ENCODE results near the gene TMEM87B.
"Not testable (repeated sequence)": the region's sequence is repeated elsewhere in the genome, so short reads cannot be mapped to it uniquely, and the experiment has no call there.

The TMEM87B gene

GRCh38 chr2:112137516-112138158 is 82.6 kb downstream of the TMEM87B start:
- DNase-seq: no peak

DNA sequence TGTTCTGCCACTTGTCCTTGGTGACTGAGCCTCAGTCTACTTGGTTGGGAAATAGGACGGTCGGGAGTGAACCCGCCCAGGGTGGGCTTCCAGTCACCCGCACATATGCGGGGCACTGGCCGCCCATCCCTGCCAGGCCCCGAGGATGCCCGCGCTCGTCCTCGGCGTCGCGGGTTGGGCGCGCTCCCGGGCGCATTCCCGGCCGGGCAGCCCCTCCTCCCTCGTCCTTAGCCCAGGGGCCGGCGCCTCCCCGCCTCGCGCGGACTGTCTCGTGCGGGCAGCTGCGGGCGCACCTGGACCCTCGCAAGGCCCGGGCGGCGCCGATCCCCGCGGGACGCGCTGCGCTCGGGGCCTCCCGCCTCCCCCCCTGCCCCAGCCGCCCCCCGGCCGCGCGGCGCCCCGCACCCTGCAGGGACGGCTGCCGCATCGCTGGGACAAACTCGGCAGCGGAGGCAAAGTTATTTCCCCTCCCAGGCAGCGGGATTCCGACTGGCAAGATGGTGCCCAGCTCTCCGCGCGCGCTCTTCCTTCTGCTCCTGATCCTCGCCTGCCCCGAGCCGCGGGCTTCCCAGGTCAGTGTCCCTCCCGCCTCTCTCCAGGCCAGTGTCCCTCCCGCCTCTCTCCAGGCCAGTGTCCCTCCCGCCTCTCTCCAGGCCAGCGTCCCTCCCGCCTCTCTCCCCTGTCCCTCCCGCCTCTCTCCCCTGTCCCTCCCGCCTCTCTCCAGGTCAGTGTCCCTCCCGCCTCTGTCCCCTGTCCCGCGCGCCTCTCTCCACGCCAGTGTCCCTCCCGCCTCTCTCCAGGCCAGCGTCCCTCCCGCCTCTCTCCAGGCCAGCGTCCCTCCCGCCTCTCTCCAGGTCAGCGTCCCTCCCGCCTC is 83.3 kb downstream of the TMEM87B start, which contains the start of gene FBLN7:
TSS of gene FBLN7 (plus strand) at position 227 of the 874 bp plus-strand sequence. CDS start at position 498, 271 bp downstream.
- DNase-seq: no peak

DNA sequence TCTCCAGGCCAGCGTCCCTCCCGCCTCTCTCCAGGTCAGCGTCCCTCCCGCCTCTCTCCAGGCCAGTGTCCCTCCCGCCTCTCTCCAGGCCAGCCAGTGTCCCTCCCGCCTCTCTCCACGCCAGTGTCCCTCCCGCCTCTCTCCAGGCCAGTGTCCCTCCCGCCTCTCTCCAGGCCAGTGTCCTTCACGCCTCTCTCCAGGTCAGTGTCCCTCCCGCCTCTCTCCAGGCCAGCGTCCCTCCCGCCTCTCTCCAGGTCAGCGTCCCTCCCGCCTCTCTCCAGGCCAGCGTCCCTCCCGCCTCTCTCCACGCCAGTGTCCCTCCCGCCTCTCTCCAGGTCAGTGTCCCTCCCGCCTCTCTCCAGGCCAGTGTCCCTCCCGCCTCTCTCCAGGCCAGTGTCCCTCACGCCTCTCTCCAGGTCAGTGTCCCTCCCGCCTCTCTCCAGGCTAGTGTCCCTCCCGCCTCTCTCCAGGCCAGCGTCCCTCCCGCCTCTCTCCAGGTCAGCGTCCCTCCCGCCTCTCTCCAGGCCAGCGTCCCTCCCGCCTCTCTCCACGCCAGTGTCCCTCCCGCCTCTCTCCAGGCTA is 84.1 kb downstream of the TMEM87B start:
- DNase-seq: not testable (repeated sequence)

GRCh38 chr2:112139661-112140204 is 84.7 kb downstream of the TMEM87B start:
- DNase-seq: not testable (repeated sequence)

DNA sequence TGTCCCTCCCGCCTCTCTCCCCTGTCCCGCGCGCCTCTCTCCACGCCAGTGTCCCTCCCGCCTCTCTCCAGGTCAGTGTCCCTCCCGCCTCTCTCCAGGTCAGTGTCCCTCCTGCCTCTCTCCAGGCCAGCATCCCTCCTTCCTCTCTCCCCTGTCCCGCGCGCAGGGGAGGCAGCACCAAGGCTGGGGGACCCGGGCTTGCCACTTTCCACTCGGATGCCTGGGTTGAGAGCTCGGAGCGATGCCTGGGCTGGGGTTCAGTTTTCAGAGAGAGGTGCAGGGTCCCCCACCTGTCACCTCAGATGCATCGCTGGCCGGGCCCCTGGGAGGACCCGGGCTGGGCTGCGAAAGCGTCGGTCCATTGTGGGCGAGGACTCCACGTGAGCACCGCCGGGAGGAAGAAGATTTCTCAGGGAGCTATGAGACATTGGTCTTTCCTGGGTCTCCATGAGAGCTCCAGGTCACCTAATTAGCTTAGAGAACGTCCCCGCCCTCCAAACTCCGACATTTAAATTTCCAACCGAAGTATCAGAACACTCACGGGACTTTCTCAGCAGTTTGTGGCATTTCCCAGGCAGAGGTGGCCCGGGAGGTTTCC is 85.2 kb downstream of the TMEM87B start:
- DNase-seq: no peak

GRCh38 chr2:112140899-112141625 is 86.0 kb downstream of the TMEM87B start:
- no peak for DNase-seq

DNA sequence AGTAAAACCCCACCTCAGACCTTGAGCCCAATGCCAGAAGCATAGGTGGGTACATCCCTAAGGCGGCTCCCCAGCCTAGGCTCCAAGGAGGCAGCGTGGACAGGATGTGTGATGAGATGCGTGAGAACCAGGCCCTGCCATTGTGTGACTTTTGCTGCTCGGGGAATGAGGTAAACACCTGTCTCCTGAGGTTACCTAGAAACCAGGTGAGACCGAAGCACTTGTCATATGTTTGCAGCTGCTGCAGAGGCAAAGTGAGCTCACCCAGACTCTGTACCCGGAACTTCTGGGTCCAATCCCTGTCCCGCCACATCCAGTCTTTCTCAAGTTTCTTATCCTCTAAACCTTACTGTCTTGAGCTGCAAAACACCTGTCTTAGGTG is 86.5 kb downstream of the TMEM87B start:
- DNase-seq: no peak

DNA sequence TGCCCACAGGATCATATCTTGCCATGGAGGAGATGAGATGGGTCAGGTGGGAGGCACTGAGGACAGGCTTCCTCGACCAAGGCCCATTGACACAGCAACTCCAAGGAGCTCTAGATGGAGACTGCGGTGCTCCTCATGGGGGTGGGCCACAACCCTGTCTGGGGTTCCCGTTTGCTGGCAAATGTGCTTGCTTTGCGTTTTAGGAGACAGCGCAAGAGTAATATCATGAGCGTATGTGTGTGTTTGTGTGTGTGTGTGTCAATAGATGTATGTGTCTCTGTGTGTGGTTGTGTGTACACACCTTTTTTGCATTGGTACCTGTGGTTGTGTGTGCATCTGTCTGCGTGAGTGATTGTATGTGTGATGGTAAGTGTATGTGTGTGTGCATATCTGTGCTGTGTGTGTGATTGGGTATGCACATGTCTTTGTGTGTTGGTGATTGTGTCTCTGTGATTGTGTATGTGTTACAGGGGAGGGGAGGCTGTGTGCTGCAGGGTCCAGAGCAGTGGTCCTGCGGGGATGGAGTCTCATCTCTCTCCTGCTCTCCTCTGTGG is 87.5 kb downstream of the TMEM87B start:
- DNase-seq: no peak

DNA sequence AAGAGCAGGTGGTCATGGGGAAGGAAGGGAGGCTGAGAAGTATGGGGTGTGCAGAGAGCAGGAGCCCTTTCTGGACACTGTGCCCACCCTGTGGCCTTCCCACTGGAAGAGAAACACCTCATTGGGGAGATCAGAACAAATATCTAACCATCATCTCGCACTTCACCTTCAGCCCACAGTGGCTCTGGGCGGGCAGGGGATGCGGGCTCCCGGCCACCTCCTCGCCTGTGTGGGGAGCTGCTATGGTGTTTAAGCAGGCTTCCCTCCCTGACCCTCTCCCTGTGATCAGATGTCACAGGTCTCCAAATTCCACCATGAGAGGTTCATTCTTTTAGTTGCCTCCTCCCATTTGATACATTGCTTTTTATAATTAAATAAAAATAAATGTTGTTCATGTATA is 88.1 kb downstream of the TMEM87B start:
- no peak for DNase-seq

DNA sequence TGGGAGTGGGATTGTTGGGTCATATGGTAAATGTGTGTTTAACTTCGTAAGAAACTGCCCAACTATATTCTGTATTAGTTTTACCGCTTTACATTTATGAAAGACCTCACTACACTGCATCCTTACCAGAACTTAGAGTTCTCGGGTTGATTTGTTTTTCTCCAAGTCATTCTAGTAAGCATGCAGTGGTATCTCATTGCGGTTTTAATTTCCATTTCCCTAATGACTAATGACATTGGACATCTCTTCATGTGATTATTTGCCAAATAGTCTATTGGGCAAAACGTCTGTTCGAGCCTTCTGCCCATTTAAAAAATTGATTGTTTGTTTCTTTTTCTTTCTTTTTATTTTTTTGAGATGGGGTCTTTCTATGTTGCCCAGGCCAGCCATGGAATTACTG is 89.9 kb downstream of the TMEM87B start:
- no peak for DNase-seq

- DNase-seq: no peak
These were observed 92.5 kb downstream of the TMEM87B start for GRCh38 chr2:112147382-112148168.

DNA sequence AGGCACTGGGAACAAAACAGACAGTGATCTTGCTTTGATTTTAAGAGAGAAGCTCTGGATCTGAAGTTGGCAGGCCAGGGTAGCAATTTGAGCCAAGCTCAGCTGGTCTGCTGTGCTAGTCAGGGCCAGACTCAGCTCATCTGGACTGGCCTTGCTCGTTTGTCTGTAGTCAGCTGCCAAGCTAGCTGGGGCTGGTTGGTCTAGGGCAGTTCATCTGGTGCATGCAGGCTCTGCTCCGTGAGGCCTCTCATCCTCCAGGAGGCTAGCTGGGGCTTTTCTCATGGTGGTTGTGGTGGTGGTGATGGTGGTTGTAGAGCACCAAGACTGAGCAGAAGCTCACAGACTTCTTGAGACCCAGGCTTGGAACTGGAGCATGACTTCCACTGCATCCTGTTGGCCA is 93.4 kb downstream of the TMEM87B start:
- DNase-seq: no peak

DNA sequence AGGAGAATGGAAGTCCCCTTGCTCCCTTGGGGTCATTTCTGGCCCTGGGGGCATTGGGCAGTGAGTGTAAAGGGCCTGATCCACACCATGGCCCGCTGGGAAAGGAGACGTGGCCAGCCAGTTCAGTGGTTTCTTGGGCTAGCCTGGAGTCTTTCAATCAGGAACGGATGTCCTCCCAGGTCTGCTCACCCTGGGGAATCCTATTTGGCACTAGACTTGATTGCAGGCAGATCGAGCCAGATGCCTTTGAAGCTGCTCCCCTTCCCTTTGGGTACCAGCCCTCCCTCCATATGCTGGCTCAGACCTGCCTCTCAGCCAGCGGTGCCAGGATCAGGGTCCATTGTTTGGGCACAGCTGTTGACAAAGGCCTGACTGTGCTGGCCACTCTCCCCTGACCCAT is 94.1 kb downstream of the TMEM87B start:
- DNase-seq: no peak

DNA sequence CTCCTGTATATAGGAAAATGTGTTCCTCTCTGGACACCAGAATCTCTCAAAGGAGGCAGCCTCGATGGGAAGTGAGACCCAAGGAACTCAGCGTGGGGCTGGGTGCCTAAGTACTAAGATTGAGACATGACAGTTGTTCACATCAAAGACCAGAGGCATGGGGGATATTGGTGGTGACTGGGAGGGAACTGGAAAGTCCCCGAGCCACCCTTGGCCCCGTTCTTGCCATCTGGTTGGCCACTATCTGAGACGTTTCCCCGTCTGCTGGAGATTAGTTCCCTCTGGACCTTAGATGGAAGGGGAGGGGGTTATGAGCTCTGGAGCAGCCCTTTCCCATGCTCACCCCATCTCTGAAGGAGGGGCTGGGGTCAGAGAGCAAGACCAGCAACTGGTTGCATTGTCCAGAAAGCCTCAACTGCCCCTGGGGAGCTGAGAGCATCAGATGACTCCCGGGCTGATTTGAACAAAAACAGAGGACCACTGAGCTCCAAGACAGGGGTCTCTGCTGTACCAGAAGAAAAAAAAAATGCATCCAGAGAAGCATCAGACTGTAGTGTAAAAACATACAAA is 94.9 kb downstream of the TMEM87B start:
- DNase-seq: no peak

- DNase-seq: no peak
These were observed 95.4 kb downstream of the TMEM87B start for GRCh38 chr2:112150447-112150846.

DNA sequence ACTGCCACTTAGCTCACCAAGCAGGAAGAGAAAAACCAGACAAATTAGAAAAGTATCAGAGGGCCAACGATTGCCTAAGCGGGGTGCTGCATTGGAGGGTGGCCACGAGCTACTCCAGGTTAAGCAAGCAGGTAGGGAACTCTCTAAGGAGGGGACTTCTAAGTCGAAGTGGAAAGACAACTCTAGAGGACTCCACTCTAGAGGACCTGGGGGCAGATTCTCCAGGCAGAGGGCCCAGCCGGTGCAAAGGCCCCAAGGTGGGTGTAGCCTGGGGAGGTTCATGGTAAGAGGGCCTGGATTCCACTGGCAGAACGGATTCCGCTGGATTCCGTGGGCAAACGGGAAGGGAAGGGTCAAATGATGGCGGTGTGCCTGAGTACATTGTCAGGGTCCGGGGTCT is 95.8 kb downstream of the TMEM87B start:
- DNase-seq: no peak

DNA sequence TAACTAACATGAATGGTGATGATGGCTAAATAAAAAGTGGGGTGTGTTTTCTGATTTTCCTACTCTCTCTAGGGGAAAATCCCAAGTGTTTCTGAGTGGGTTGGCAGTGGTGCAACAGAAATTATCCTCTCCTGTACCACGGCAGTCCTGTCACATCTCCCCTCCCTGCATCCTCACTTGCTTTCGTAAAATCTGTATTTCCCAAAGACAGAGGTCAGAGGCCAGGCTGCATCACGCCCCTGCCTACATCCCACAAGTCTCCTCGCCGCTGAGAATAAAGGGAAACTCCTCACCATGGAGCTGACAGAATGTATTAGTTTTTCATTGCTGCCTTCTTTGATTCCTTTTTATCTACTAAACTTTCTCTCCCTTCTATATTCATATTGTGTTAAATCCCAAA is 96.2 kb downstream of the TMEM87B start:
- no peak for DNase-seq

- DNase-seq: no peak
These were observed 96.8 kb downstream of the TMEM87B start for GRCh38 chr2:112151701-112152440.

DNA sequence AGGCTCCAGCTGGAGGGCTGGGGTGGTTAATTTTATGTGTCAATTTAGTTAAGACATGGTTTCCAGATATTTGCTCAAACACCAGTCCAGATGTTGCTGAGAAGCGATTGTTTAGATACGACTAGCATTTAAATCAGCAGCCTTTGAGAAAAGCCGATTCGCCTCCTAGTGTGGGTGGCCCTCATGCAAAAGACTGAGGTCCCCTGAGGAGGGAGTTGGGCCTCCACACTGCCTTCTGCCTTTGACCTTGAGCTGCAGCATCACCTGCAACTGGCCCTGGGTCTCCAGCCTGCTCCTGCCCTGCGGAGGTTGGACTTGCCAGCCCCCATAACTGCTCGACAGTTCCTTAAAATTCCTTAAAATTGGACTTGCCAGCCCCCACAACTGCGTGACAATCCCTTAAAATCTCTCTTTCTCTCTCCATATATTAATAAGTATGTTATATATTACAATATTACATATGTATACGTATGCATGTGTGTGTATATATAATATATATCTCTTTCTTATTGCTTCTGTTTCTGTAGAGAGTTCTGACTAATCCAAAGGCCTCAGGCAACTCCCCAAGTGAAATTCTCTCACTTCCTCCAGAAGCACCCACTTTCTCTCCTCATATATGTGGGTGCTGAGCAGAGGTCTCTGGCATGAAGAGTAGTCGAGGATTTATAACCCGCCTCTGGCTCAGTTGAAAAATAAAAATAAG is 97.6 kb downstream of the TMEM87B start:
- DNase-seq: no peak

DNA sequence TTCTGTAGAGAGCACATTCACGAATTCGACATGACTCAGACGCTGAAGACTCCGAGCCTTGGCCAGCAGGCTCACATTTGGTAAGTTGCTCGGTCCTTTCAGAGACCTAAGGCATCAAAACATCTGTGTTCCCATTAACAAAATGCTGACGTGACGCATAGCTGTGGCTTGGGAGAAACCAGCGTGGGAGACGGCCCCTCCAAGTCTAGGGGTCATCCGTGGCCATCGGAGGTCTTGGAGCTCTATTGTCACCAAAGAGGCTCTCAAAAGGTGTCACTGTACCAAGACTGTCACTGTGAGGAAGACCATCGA is 98.1 kb downstream of the TMEM87B start:
- DNase-seq: no peak

Measured in cerebellar nuclear complex (tissue), 1 donor.